HG03159 (cell line): ENCODE measurements around the gene C16orf82.
"Not testable (repeated sequence)": the region's sequence is repeated elsewhere in the genome, so short reads cannot be mapped to it uniquely, and the experiment has no call there.

Experiments used
- ATAC-seq: cut with Tn5 transposase; IDR thresholded peaks from one replicate; pipeline ENCODE4 v1.9.1; 2021; ENCODE audit warnings: mild to moderate bottlenecking, moderate library complexity; ENCODE audit not compliant: unreplicated experiment

Gene C16orf82

GRCh38 chr16:27086031-27086430, 19.3 kb downstream of the C16orf82 start:
- ATAC-seq, result not testable (repeated sequence)

- ATAC-seq, result no peak
Observed at GRCh38 chr16:27088216-27088615, 21.5 kb downstream of the C16orf82 start.

GRCh38 chr16:27096375-27096774, 29.6 kb downstream of the C16orf82 start:
- no peak for ATAC-seq

- ATAC-seq, result no peak
Observed at GRCh38 chr16:27097800-27098230, 31.1 kb downstream of the C16orf82 start.

GRCh38 chr16:27098366-27099049, 31.8 kb downstream of the C16orf82 start:
- ATAC-seq, result no peak

- ATAC-seq, result no peak
Observed at GRCh38 chr16:27102701-27103575, 36.2 kb downstream of the C16orf82 start.

- ATAC-seq, result no peak
Observed at GRCh38 chr16:27103954-27104353, 37.2 kb downstream of the C16orf82 start.

GRCh38 chr16:27106305-27106704, 39.6 kb downstream of the C16orf82 start:
- no peak for ATAC-seq

- no peak for ATAC-seq
Observed at GRCh38 chr16:27107185-27107592, 40.5 kb downstream of the C16orf82 start.

- ATAC-seq, result no peak
Observed at GRCh38 chr16:27108051-27108770, 41.5 kb downstream of the C16orf82 start.

GRCh38 chr16:27108826-27109665, 42.3 kb downstream of the C16orf82 start:
- ATAC-seq, result no peak

GRCh38 chr16:27109666-27110523, 43.2 kb downstream of the C16orf82 start:
- peak; percentile 44 for ATAC-seq

- ATAC-seq, result no peak
Observed at GRCh38 chr16:27110524-27110896, 43.8 kb downstream of the C16orf82 start.

GRCh38 chr16:27111486-27111885, 44.8 kb downstream of the C16orf82 start:
- ATAC-seq, result no peak

- ATAC-seq, result no peak
Observed at GRCh38 chr16:27112093-27112811, 45.5 kb downstream of the C16orf82 start.

- peak; percentile 65 for ATAC-seq
Observed at GRCh38 chr16:27113341-27113841, 46.7 kb downstream of the C16orf82 start.

GRCh38 chr16:27114006-27114405, 47.3 kb downstream of the C16orf82 start:
- no peak for ATAC-seq

- ATAC-seq, result no peak
Observed at GRCh38 chr16:27118526-27118925, 51.8 kb downstream of the C16orf82 start.
